GM23338 (cell line): Measurements from ENCODE around the gene AUH. TPM values are rescaled to one million over a fixed set of nuclear protein-coding genes. Genes with fewer than 3 reads are reported as not detected.

Source experiments
- ATAC-seq: fragments of 200-7000 bp; cut with Tn5 transposase; 3 replicates; pipeline ENCODE4 v1.9.1; 2020
- DNase-seq: peaks from one replicate; pipeline ENCODE4 v3.0.0-alpha.2; 2015; ENCODE audit warnings: low spot score
- H2AFZ ChIP-seq: fragments of 200-600 bp; sonication (generic); 2 replicates; pipeline ENCODE4 v1.8.0; 2016; ENCODE audit warnings: antibody characterized with exemption, mild to moderate bottlenecking, moderate library complexity
- H3F3A ChIP-seq: fragments of 200-600 bp; sonication (generic); replicated peaks from 2 replicates; pipeline ENCODE4 v1.8.0; 2017; ENCODE audit warnings: antibody characterized with exemption, mixed run types, low read depth
- H3K27ac ChIP-seq: fragments of 200-600 bp; sonication (generic); 2 replicates; pipeline ENCODE4 v1.6.1; 2016; ENCODE audit warnings: low read depth
- H3K27me3 ChIP-seq: fragments of 200-600 bp; sonication (generic); 2 replicates; pipeline ENCODE4 v1.8.0; 2016; ENCODE audit warnings: mild to moderate bottlenecking, mixed run types, moderate library complexity; ENCODE audit not compliant: insufficient read depth
- H3K36me3 ChIP-seq: fragments of 200-600 bp; sonication (generic); 2 replicates; pipeline ENCODE4 v1.8.0; 2016; ENCODE audit warnings: mild to moderate bottlenecking; ENCODE audit not compliant: insufficient read depth
- H3K4me1 ChIP-seq: fragments of 200-600 bp; sonication (generic); 2 replicates; pipeline ENCODE4 v1.8.0; 2016; ENCODE audit warnings: mild to moderate bottlenecking, moderate library complexity; ENCODE audit not compliant: insufficient read depth
- H3K4me2 ChIP-seq: fragments of 200-600 bp; sonication (generic); 2 replicates; pipeline ENCODE4 v1.7.1; 2017; ENCODE audit warnings: mixed run types
- H3K4me3 ChIP-seq: fragments of 200-600 bp; sonication (generic); 2 replicates; pipeline ENCODE4 v1.6.1; 2016; ENCODE audit warnings: mixed run types
- H3K79me2 ChIP-seq: fragments of 200-600 bp; sonication (generic); replicated peaks from 2 replicates; pipeline ENCODE4 v1.8.0; 2017; ENCODE audit warnings: mild to moderate bottlenecking; ENCODE audit not compliant: insufficient read depth
- H3K9me2 ChIP-seq: fragments of 200-600 bp; sonication (generic); 2 replicates; pipeline ENCODE4 v1.8.0; 2017; ENCODE audit not compliant: insufficient read depth
- H4K20me1 ChIP-seq: fragments of 200-600 bp; sonication (generic); replicated peaks from 2 replicates; pipeline ENCODE4 v1.8.0; 2017; ENCODE audit warnings: mild to moderate bottlenecking; ENCODE audit not compliant: insufficient read depth
- H3K27ac Mint-ChIP-seq: 2 replicates; pipeline ENCODE4 v1.8.0; 2020; ENCODE audit warnings: inconsistent platforms, mild to moderate bottlenecking, moderate library complexity, mixed read lengths
- H3K27me3 Mint-ChIP-seq: 3 replicates; pipeline ENCODE4 v1.8.0; 2022; ENCODE audit warnings: low read depth, mild to moderate bottlenecking, moderate library complexity, mixed read lengths, inconsistent platforms; ENCODE audit not compliant: insufficient read depth, poor library complexity
- H3K36me3 Mint-ChIP-seq: 3 replicates; pipeline ENCODE4 v1.8.0; 2021; ENCODE audit warnings: low read depth, mild to moderate bottlenecking, inconsistent platforms, moderate library complexity, mixed read lengths
- H3K4me1 Mint-ChIP-seq: 3 replicates; pipeline ENCODE4 v1.8.0; 2020; ENCODE audit warnings: mild to moderate bottlenecking, inconsistent platforms, mixed read lengths
- H3K4me3 Mint-ChIP-seq: 3 replicates; pipeline ENCODE4 v1.8.0; 2021; ENCODE audit warnings: moderate library complexity, mild to moderate bottlenecking, inconsistent platforms, mixed read lengths
- H3K9me3 Mint-ChIP-seq: 3 replicates; pipeline ENCODE4 v1.8.0; 2020; ENCODE audit warnings: moderate library complexity, mild to moderate bottlenecking, inconsistent platforms, mixed read lengths
- CREB1 ChIP-seq: fragments of 250-450 bp; sonication (Bioruptor Pico); IDR thresholded peaks from 2 replicates; pipeline ENCODE4 v1.5.0; 2020; ENCODE audit warnings: low read depth, mild to moderate bottlenecking, moderate library complexity
- CTCF ChIP-seq, 2 experiments: fragments of 200-600 bp in 1 of 2; sonication (generic) in 1 of 2; conservative IDR thresholded peaks; 2 replicates each; pipeline versions ENCODE4 v1.5.1 to v1.6.1; 2016 to 2017; ENCODE audit warnings: antibody characterized with exemption in 2 of 2, low read depth in 2 of 2, mild to moderate bottlenecking in 2 of 2, moderate library complexity in 1 of 2
- ETS1 ChIP-seq: IDR thresholded peaks from 2 replicates; pipeline ENCODE4 v1.6.1; 2016; ENCODE audit warnings: antibody characterized with exemption
- EZH2 ChIP-seq: fragments of 200-600 bp; sonication (generic); IDR thresholded peaks from one replicate; pipeline ENCODE4 v1.8.0; 2017; ENCODE audit warnings: antibody characterized with exemption, mild to moderate bottlenecking, low read depth; ENCODE audit not compliant: unreplicated experiment
- EZH2phosphoT487 ChIP-seq: fragments of 200-600 bp; sonication (generic); IDR thresholded peaks from one replicate; pipeline ENCODE4 v1.8.1; 2018; ENCODE audit warnings: antibody characterized with exemption; ENCODE audit not compliant: unreplicated experiment
- POLR2AphosphoS5 ChIP-seq: IDR thresholded peaks from 2 replicates; pipeline ENCODE4 v1.6.1; 2016; ENCODE audit warnings: antibody characterized with exemption, low read depth
- ZNF114 ChIP-seq: fragments of 250-450 bp; sonication (Bioruptor Pico); IDR thresholded peaks from 2 replicates; pipeline ENCODE4 v1.5.0; 2020; ENCODE audit warnings: mild to moderate bottlenecking, moderate library complexity
- ZNF331 ChIP-seq: fragments of 250-450 bp; sonication (Bioruptor Pico); IDR thresholded peaks from 2 replicates; pipeline ENCODE4 v1.5.0; 2020; ENCODE audit warnings: low read depth, mild to moderate bottlenecking, moderate library complexity
- polyA plus RNA-seq: library from polyadenylated mRNA; unstranded; fragments of >200 nt; fragmentation: Nextera tagmentation; extraction: Ambion mirVana; gene quantifications from 2 replicates; pipeline ENCODE4 v1.2.1, GENCODE V29; 2016
- total RNA-seq: library from RNA; depleted of rRNA; stranded (reverse); fragments of >200 nt; shearing (Covaris generic); gene quantifications from 2 replicates; pipeline ENCODE4 v1.2.3, GENCODE V29; 2014

The AUH gene
- total and polyA plus RNA-seq, 2 experiments from 2014 or later: 28.8 to 34.2 TPM

DNA sequence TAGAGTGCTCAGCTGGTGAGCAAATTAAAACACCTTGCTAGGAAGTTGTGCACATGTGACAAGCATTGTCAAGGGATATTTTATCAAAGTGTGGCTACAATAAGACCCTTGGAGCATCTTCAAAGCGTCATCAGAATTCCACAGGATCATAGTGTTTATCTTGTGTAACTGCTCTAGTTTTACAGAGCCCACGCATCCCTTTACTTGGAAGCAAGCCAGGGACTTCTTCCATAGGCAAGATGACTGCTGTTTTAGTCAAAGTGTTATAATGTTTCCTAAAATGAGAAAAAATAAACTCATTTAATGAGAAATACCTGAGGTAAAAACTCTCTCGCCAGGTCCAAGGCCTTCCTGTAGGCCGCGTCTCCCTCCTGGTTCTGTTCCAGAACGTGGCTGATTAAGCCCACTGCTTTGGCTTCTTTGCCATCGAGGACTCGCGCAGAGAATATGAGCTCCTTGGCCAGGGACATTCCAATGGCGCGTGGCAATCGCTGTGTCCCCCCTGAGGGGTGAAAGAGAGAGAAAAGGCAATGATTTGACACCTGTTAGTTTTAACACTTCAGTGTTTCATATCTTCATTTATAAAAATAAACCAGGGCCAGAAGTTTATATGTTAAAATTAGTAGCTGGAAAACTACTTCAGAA is 141.1 kb downstream of the AUH start (continued):
- TF ChIP-seq ETS1 (no peak), POLR2AphosphoS5 (no peak)

DNA sequence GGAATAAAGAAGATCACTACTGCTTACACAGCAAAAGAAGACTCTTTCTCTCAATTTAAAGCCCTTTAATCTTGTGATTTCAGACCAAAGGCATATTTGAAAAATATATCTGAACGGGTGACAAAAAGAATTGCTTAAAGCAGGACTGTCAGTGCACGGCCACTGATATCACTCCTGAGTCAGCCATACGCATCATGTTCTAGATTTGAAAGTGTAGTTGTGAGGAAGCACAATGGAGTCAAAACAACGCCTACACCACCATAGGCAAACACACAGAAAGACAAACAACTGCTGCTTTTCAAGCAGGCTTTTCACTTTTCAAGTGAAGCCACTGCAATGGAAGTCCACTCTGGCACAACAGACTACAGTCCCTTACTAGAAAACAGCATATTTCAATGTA is 141.7 kb downstream of the AUH start:
- H3F3A ChIP-seq: no peaks in the 10 kb centered on the region
- no peaks in the 10 kb centered on the region for H3K36me3 ChIP-seq
- ATAC-seq (no peak), DNase-seq (no peak)
- H4K20me1 ChIP-seq: no peaks in the 10 kb centered on the region; the same call in 1 of the 2 replicates
- no peaks in the 10 kb centered on the region for H3K9me2 ChIP-seq
- no peak overlapping the region for H3K4me3 ChIP-seq
- TF ChIP-seq POLR2AphosphoS5: no peak
- no peak for TF ChIP-seq EZH2phosphoT487
- Mint-ChIP-seq H3K36me3 (peaks cover 7% of the 10 kb centered on the region; the same call in 2 of the 3 replicates), H3K27ac (no peak overlapping the region), H3K27me3 (no peaks in the 10 kb centered on the region), H3K4me3 (no peak overlapping the region), H3K4me1 (peaks cover 30% of the 10 kb centered on the region), H3K9me3 (no peaks in the 10 kb centered on the region; the same call in 2 of the 3 replicates)
- no peak overlapping the region for H2AFZ ChIP-seq
- H3K27ac ChIP-seq: no peak overlapping the region
- H3K27me3 ChIP-seq: no peaks in the 10 kb centered on the region
- no peak overlapping the region for H3K4me2 ChIP-seq
- peaks cover 20% of the 10 kb centered on the region for H3K4me1 ChIP-seq
- no peaks in the 10 kb centered on the region for H3K79me2 ChIP-seq

- H3K4me1 ChIP-seq: peaks cover 20% of the 10 kb centered on the region
- H2AFZ ChIP-seq: no peak overlapping the region
- H3K4me3 ChIP-seq: no peak overlapping the region
- H3K4me2 ChIP-seq: no peak overlapping the region
- H4K20me1 ChIP-seq: no peaks in the 10 kb centered on the region; the same call in 1 of the 2 replicates
- Mint-ChIP-seq H3K36me3 (peaks cover 7% of the 10 kb centered on the region; the same call in 2 of the 3 replicates), H3K27ac (no peak overlapping the region), H3K4me1 (peaks cover 30% of the 10 kb centered on the region), H3K27me3 (no peaks in the 10 kb centered on the region), H3K9me3 (no peaks in the 10 kb centered on the region; the same call in 2 of the 3 replicates), H3K4me3 (no peak overlapping the region)
- no peak for DNase-seq
- H3K36me3 ChIP-seq: no peaks in the 10 kb centered on the region
- H3K9me2 ChIP-seq: no peaks in the 10 kb centered on the region
- TF ChIP-seq CREB1 (no peak), ZNF331 (CRISPR knock-in tag) (no peak), ZNF114 (CRISPR knock-in tag) (no peak), EZH2 (no peak), POLR2AphosphoS5 (no peak), CTCF (conservative IDR thresholded peaks at IDR 0.05; ENCODE audit: low read depth in 2 of 2) (no peak), ETS1 (no peak)
- no peaks in the 10 kb centered on the region for H3K27me3 ChIP-seq
- H3F3A ChIP-seq: no peaks in the 10 kb centered on the region
- ATAC-seq: no peak
- H3K79me2 ChIP-seq: no peaks in the 10 kb centered on the region
- H3K27ac ChIP-seq: no peak overlapping the region
Observed at GRCh38 chr9:91219557-91219956, 142.2 kb downstream of the AUH start.
